NCI-H1417 (cell line): ENCODE data around the gene CXCR5.

ENCODE experiments used
- DNase-seq, 3 experiments: peaks; one replicate each; lab custom pipeline; 2025; lab: John Stamatoyannopoulos, UW

CXCR5 gene

DNA sequence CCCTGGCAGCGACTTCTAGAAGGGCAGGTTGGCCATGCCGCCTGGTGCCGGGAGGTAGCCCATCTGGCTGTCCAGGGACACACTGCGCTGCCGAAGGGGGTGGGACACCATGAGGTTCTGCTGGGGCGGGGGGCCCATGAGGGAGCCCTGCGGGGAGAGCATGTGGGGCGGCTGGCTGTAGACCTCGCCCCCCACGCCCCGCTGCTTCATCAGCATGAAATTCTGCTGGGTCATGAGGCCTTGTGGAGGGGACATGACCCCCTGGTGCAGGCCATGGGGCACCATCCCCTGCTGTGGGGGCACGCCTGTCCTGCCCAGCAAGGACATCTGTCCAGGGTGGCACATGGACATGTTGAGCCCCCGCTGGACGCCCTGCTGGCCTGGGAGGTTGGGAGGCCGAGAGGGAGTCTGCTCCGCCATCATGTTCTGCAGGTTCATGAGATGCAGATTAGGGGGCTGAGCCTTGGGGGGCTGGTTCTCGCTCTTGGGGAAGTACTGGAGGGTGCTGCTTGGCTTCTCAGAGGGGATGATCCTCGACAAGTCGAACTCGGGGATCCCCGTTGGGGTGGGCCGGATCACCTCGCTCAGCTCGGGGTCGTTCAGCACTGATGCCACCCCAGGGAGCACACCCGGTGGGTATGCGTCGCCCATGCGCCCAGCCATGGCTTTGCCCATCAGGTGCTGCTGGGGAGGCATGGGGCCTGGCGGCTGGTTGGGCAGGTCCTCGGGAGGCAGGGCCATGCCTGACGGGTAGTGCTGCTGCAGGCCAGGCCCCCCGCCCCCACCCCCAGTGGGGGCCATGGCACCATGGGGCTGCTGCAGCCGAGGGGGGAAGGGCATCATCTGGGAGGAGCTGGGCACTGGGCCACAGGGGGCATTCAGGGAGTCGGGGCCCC, 15.0 kb downstream of the CXCR5 start:
- DNase-seq = no peak

DNA sequence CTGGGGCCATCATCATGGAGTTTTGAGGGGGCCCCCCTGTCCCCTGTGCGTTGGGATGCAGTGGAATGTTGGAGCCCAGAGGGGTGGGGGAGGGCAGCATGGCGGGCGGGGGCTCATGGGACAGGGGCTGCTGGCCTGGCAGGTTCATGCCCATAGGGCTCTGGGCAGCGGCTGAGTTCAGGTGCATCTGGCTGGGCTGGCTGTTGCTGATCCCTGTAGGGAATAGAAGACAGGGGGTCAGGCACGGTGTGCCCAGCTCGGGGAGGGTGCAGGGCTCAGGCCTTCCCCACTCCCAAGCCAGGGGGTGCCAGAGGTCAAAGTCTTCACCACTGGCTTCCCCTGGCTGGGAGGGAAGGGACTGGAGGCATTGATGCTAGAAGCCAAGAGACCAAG, 15.6 kb downstream of the CXCR5 start:
- no peak for DNase-seq

- no peak for DNase-seq
These were observed 16.1 kb downstream of the CXCR5 start for GRCh38 chr11:118899706-118900360.

GRCh38 chr11:118900535-118901384, 17.1 kb downstream of the CXCR5 start:
- DNase-seq = no peak

GRCh38 chr11:118901494-118902335, 18.0 kb downstream of the CXCR5 start:
- no peak for DNase-seq

- no peak for DNase-seq
These were observed 18.9 kb downstream of the CXCR5 start for GRCh38 chr11:118902336-118903203.

DNA sequence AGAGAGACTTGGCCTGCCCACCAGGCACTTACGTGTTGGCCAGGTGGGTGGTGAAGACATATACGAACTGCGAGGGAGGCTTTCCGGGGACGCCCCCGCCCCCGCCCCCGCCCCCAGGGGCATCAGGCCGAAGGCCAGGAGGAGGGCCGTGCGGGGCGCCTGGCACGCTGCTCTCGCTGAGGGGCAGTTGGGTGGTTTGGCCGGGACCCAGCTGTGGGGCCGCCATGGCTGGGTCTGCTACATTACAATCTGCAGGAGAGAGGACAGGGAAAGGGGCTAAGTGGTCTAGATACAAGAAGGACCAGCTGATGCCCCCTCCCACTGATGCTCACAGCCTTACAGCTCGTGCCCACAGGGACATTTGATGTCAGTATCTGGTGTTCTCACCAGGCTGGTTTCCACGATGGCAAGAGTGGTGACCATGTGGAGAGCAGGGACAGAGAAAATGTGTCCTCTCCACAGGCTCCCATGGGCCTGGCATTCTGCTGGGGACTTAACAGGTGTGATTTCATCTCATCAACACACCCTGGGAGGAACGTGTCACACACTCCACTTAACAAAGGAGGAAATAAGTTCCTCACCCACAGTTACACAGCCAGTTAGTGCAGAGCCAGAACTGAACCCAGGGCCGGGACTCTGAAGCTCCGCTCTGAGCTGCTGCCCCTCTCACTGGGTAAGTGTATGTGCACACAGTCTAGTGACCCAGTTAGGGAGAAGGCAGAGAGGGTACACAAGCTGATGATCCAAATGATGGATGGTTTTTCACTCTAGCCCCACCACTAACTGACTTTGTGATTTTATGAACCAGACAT, 19.7 kb downstream of the CXCR5 start:
- no peak for DNase-seq

- peak; percentile 84 to 94 (median 89) for DNase-seq
These were observed 23.7 kb downstream of the CXCR5 start for GRCh38 chr11:118907051-118908042.

DNA sequence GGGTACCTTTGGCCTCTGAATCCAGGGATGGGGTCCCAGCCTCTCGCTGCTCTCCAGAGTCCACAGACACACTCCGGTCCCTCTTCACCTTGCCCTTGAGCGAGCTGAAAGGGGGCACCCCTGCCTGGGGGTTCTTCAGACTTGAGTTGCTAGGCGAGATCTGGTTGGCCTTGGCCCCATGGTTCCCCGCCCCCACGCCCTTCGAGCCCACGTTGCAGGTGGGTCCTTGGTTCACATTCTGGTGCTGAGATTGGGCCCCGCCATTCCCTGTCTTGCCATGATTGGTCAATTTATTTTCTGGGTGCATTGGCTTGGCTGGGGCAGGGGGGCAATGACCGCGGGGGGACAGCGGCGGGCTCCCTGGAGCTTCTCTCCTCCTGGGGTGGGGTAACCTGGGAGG, 24.6 kb downstream of the CXCR5 start:
- DNase-seq = no peak

DNA sequence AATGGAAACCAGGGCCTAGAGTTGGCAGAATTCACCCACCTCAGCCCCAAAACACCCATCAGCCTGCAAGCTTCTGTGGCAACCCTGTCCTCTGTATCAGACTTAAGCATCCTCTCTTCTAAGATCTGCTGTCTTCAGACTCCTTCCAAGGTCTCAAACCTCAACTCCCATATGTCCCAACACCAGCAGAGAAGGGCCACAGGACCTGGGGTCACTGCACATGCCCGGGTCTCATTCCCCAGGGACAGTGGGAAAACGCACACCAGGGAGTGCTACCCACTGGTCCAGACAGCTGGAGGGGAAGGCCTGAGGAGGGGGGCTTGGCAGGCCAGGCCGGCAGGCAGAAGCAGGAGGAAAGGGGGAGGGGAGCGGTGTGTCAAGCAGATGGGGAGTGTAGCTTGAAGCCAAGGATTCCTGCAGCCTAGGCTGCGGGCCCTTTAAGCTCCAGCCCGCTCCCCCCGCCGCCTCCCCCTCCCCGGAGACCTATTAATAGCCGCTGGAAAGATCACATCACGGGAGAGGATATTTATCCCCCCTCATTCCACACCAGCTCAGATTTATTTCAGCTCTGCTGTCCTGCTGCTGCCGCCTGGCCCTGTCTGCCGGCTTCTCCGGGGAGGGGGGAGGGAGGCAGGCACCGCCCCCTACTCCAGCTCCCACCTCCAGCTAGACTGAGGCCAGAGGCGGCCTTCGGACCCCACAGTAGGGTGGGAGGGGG, 25.4 kb downstream of the CXCR5 start:
- peak; percentile 65 to 95 (median 84) for DNase-seq

DNA sequence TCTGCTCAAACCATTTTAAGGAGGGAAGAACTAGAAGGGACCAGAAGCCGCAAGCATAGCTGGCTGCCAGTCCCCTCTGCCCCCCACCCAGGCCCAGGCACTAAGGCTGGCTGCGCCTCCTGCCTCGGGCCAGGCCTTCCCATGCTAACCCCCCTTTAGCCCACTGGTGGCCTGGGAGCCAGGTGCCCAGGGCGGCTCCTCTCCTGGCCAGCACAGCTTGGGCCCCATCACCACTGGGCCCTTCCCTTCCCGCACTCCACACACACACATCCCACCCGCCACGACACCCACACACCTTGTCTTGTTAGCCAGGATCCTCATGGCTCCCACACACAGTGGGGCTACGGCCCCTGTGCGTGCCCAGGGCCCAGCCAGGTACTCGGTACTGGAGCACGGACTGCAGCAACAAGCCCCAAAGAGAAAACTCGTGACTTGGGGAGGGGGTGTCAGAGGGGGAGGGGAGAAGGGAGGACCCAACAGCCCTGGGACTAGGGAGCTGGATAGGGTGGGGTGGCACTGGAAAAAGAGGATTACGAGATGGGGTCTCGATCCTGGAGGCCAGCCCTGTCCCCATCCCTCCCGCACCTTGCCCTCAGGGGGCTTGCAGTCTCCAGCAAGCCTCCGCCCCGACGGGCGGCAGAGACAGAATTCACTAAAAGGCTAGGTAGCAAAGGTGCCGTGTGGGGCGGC, 26.1 kb downstream of the CXCR5 start:
- DNase-seq = no peak

GRCh38 chr11:118910309-118911112, 26.8 kb downstream of the CXCR5 start:
- DNase-seq = peak in 1 of 3 experiments; percentile 76

- peak in 2 of 3 experiments; percentile 45 to 46 for DNase-seq
These were observed 27.6 kb downstream of the CXCR5 start for GRCh38 chr11:118911113-118911879.

GRCh38 chr11:118911880-118912741, 28.4 kb downstream of the CXCR5 start:
- DNase-seq = peak; percentile 41 to 78 (median 78)
